K562 (cell line): ENCODE results near the gene KCNQ5. TPM values are rescaled to one million over a fixed set of nuclear protein-coding genes. Genes with fewer than 3 reads are reported as not detected.

Source experiments
- ATAC-seq: fragments of 200-7000 bp; cut with Tn5 transposase; 3 replicates; pipeline ENCODE4 v1.9.1; 2020; ENCODE audit warnings: moderate library complexity
- BruUV-seq: library from RNA; stranded (reverse); fragments of 400-500 nt; replicated peaks from 2 replicates; lab custom pipeline; 2021; lab: Mats Ljungman, UMichigan
- CTCF ChIA-PET: fragments of 300-600 bp; formaldehyde crosslinking; extraction: SDS; loops from one replicate; lab custom pipeline; 2021; ENCODE audit warnings: low intra/inter-chr PET ratio; lab: Yijun Ruan, JAX
- POLR2A ChIA-PET: fragments of 300-600, 350-650 bp; sonication (Branson Sonifier 250); formaldehyde crosslinking; extraction: SDS; loops from one replicate; lab custom pipeline; 2021; ENCODE audit warnings: antibody characterized with exemption, inconsistent platforms; lab: Yijun Ruan, JAX
- DNase-seq, 4 experiments: peaks; one replicate each; pipeline versions ENCODE4 v3.0.0 to v3.0.0-alpha.2; 2011 to 2018; ENCODE audit warnings: low spot score in 3 of 4, mixed read lengths in 3 of 4; ENCODE audit errors: extremely low read depth in 1 of 4
- FAIRE-seq: peaks from 2 replicates; lab custom pipeline; 2011; peaks lifted over from hg19 to GRCh38; lab: Jason Lieb, UNC
- H2AFZ ChIP-seq: 2 replicates; pipeline ENCODE4 v1.6.0; 2011; ENCODE audit warnings: low read depth, low read length, control low read depth, inconsistent platforms
- H3K27ac ChIP-seq: fragments of 200-600 bp; 3 replicates; pipeline ENCODE4 v1.8.0; 2011; ENCODE audit warnings: low read depth, mild to moderate bottlenecking, control low read depth, inconsistent platforms, low read length, moderate library complexity, mixed read lengths; ENCODE audit errors: extremely low read depth
- H3K27me3 ChIP-seq, 2 experiments: fragments of 300-600 bp in 1 of 2; 2 replicates in 1 of 2; 3 replicates in 1 of 2; pipeline versions ENCODE4 v1.6.0 to v1.8.0; 2011; ENCODE audit warnings: inconsistent platforms in 2 of 2, low read length in 2 of 2, mild to moderate bottlenecking in 1 of 2, mixed read lengths in 1 of 2, moderate library complexity in 1 of 2; ENCODE audit not compliant: control insufficient read depth in 2 of 2, insufficient read depth in 2 of 2
- H3K36me3 ChIP-seq: fragments of 300-600 bp; 3 replicates; pipeline ENCODE4 v1.8.0; 2011; ENCODE audit warnings: mild to moderate bottlenecking, low read length, inconsistent platforms; ENCODE audit not compliant: control insufficient read depth, insufficient read depth
- H3K4me1 ChIP-seq, 2 experiments: fragments of 200-600 bp in 1 of 2; replicated peaks in 1 of 2; 2 replicates in 1 of 2; 3 replicates in 1 of 2; pipeline versions ENCODE4 v1.5.1 to v1.8.0; 2011; ENCODE audit warnings: inconsistent platforms in 2 of 2, low read length in 2 of 2, mild to moderate bottlenecking in 1 of 2, mixed read lengths in 1 of 2, moderate library complexity in 1 of 2; ENCODE audit not compliant: control insufficient read depth in 2 of 2, insufficient read depth in 2 of 2
- H3K4me2 ChIP-seq: 2 replicates; pipeline ENCODE4 v1.6.1; 2011; ENCODE audit warnings: low read length, control low read depth, inconsistent platforms, mixed read lengths; ENCODE audit not compliant: insufficient read depth
- H3K4me3 ChIP-seq: fragments of 200-600 bp; sonication (generic), shearing (Covaris generic); 2 replicates; pipeline ENCODE4 v1.5.1; 2016; ENCODE audit warnings: control low read depth, inconsistent platforms
- H3K79me2 ChIP-seq: fragments of 200-600 bp; 3 replicates; pipeline ENCODE4 v1.8.0; 2011; ENCODE audit warnings: low read length, inconsistent platforms; ENCODE audit not compliant: control insufficient read depth, insufficient read depth
- H3K9ac ChIP-seq, 2 experiments: 2 replicates each; pipeline versions ENCODE4 v1.6.0 to v1.6.1; 2011; ENCODE audit warnings: low read depth in 2 of 2, low read length in 2 of 2, control low read depth in 1 of 2, inconsistent platforms in 1 of 2, mild to moderate bottlenecking in 1 of 2, mixed read lengths in 1 of 2; ENCODE audit not compliant: insufficient read depth in 1 of 2
- H3K9me1 ChIP-seq: one replicate; pipeline ENCODE4 v1.6.0; 2011; ENCODE audit warnings: inconsistent platforms, mild to moderate bottlenecking, low read length, moderate library complexity; ENCODE audit not compliant: control insufficient read depth, insufficient read depth
- H3K9me3 ChIP-seq: replicated peaks from 2 replicates; pipeline ENCODE4 v1.5.1; 2011; ENCODE audit warnings: low read depth, low read length, inconsistent platforms; ENCODE audit not compliant: control insufficient read depth, insufficient read depth
- H4K20me1 ChIP-seq: replicated peaks from 2 replicates; pipeline ENCODE4 v1.6.1; 2011; ENCODE audit warnings: low read length, inconsistent platforms, mixed read lengths; ENCODE audit not compliant: control insufficient read depth, insufficient read depth
- AFF4 ChIP-seq: sonication (generic); formaldehyde crosslinking; IDR thresholded peaks from 2 replicates; pipeline ENCODE4 v1.8.0; 2023; ENCODE audit warnings: mild to moderate bottlenecking, missing genetic modification reagents
- CC2D1A ChIP-seq: fragments of 450-650 bp; IDR thresholded peaks from 2 replicates; pipeline ENCODE4 v1.6.1; 2017; ENCODE audit warnings: mild to moderate bottlenecking
- FOXP4 ChIP-seq: sonication (generic); formaldehyde crosslinking; IDR thresholded peaks from 2 replicates; pipeline ENCODE4 v1.8.0; 2022; ENCODE audit warnings: mild to moderate bottlenecking, missing genetic modification reagents, borderline replicate concordance
- IRF1 ChIP-seq: sonication (generic); formaldehyde crosslinking; IDR thresholded peaks from 2 replicates; pipeline ENCODE4 v1.8.0; 2022; ENCODE audit warnings: missing genetic modification reagents, mild to moderate bottlenecking, borderline replicate concordance
- MYC ChIP-seq, 2 experiments: fragments of 250-450 bp in 1 of 2; sonication (Bioruptor Pico) in 1 of 2; IDR thresholded peaks; 2 replicates each; pipeline versions ENCODE4 v1.5.1 to v1.6.1; 2012 to 2021; ENCODE audit warnings: low read depth in 2 of 2, borderline replicate concordance in 1 of 2, improper control_type of control experiment in 1 of 2, low read length in 1 of 2, mild to moderate bottlenecking in 1 of 2, moderate library complexity in 1 of 2
- MYNN ChIP-seq, 2 experiments: sonication (generic); formaldehyde crosslinking in 1 of 2; IDR thresholded peaks; 2 replicates each; pipeline versions ENCODE4 v1.5.0 to v1.6.1; 2016 to 2020; ENCODE audit warnings: antibody characterized with exemption in 1 of 2, missing genetic modification reagents in 1 of 2
- NBN ChIP-seq: fragments of 450-650 bp; IDR thresholded peaks from 2 replicates; pipeline ENCODE4 v1.6.1; 2016; ENCODE audit warnings: low read depth, mild to moderate bottlenecking
- POLR2AphosphoS2 ChIP-seq: IDR thresholded peaks from 2 replicates; pipeline ENCODE4 v1.6.1; 2012; ENCODE audit warnings: low read length, improper control_type of control experiment
- SAFB ChIP-seq: fragments of 200-400 bp; formaldehyde crosslinking; IDR thresholded peaks from 2 replicates; pipeline ENCODE4 v1.6.1; 2017; ENCODE audit warnings: low read depth, low read length, borderline replicate concordance
- SFPQ ChIP-seq: fragments of 200-400 bp; formaldehyde crosslinking; IDR thresholded peaks from 2 replicates; pipeline ENCODE4 v1.6.1; 2017; ENCODE audit warnings: mild to moderate bottlenecking, low read depth, low read length, moderate library complexity
- SOX6 ChIP-seq: fragments of 450-650 bp; IDR thresholded peaks from 2 replicates; pipeline ENCODE4 v1.6.1; 2014; ENCODE audit warnings: mild to moderate bottlenecking
- SPI1 ChIP-seq: IDR thresholded peaks from 2 replicates; pipeline ENCODE4 v1.6.1; 2011; ENCODE audit warnings: low read depth, low read length, control low read depth, borderline replicate concordance
- TAF9B ChIP-seq: fragments of 450-650 bp; IDR thresholded peaks from 2 replicates; pipeline ENCODE4 v1.6.1; 2018; ENCODE audit warnings: mild to moderate bottlenecking; ENCODE audit not compliant: partially characterized antibody
- ZNF3 ChIP-seq: fragments of 250-450 bp; sonication (Bioruptor Pico); IDR thresholded peaks from 2 replicates; pipeline ENCODE4 v1.5.0; 2021; ENCODE audit warnings: mild to moderate bottlenecking, moderate library complexity
- WGBS: fragments of 100-300 bp; shearing (Covaris generic); methylation state at CpG from one replicate; pipeline ENCODE4 v1.1.6; 2016; ENCODE audit warnings: low coverage, mixed read lengths; ENCODE audit not compliant: insufficient coverage; ENCODE audit errors: missing lambda C conversion rate; 5-methylcytosine and 5-hydroxymethylcytosine counted together
- in situ Hi-C: fragments of 300-500 bp; cut with MboI; formaldehyde crosslinking; loops from 4 replicates; pipeline ENCODE4 v1.15.0; 2018; ENCODE audit warnings: inconsistent platforms, mixed read lengths
- intact Hi-C: fragments of 100-400 bp; cut with micrococcal nuclease; formaldehyde crosslinking; loops from 2 replicates; pipeline ENCODE4 v1.14.2; 2022
- polyA plus RNA-seq, 8 experiments: library from polyadenylated mRNA; depleted of rRNA in 4 of 8; stranded (reverse) in 5 of 8; unstranded in 3 of 8; fragments of >200 nt; fragmentation: Nextera tagmentation in 2 of 8; fragmentation: Illumina TruSeq in 1 of 8; extraction: Ambion mirVana in 2 of 8; extraction: Trizol in 1 of 8; gene quantifications; 2 replicates each; pipeline versions ENCODE4 v1.2.1 to v1.2.3, GENCODE V29; 2011 to 2014; ENCODE audit warnings: inconsistent platforms in 1 of 8, missing spikeins in 1 of 8
- total RNA-seq, 7 experiments: library from RNA; depleted of rRNA in 6 of 7; stranded (reverse); fragments of >200 nt in 6 of 7; fragmentation: Illumina TruSeq in 2 of 7; extraction: Trizol in 2 of 7; gene quantifications; 2 replicates each; pipeline versions ENCODE4 v1.2.1 to v1.2.3, GENCODE V29; 2011 to 2021; ENCODE audit warnings: low replicate concordance in 1 of 7

The KCNQ5 gene
- total and polyA plus RNA-seq, 9 of the 15 experiments (the other 6 are each of a cell fraction or from before 2014, with no cell fraction given), result 0.31 to 5.9 (median 2.6) TPM

GRCh38 chr6:72672906-72673305 is 51.0 kb downstream of the KCNQ5 start:
- H3K9me3 ChIP-seq, result no peaks in the 10 kb centered on the region
- H3K4me3 ChIP-seq, result no peak overlapping the region
- no peak overlapping the region for H3K27ac ChIP-seq
- ChIA-PET CTCF (no interaction called here), POLR2A (interaction anchor here (0.6 kb wide), 1 partner anchor 11 kb away, joined by 3 read pairs; no protein-coding TSS in a partner anchor)
- in situ Hi-C loops, result no loop called here
- intact Hi-C loops, result no loop called here
- H3K4me2 ChIP-seq, result no peak overlapping the region
- DNase-seq, result no peak
- H3K9ac ChIP-seq, result no peak overlapping the region
- H4K20me1 ChIP-seq, result no peaks in the 10 kb centered on the region
- no peaks in the 10 kb centered on the region for H3K36me3 ChIP-seq
- BruUV-seq, result no TSS peak
- H3K4me1 ChIP-seq, result no peaks in the 10 kb centered on the region
- ATAC-seq, result no peak
- FAIRE-seq, result no peak
- no peaks in the 10 kb centered on the region for H3K79me2 ChIP-seq
- H3K27me3 ChIP-seq, result no peaks in the 10 kb centered on the region
- no peaks in the 10 kb centered on the region for H3K9me1 ChIP-seq
- no peak overlapping the region for H2AFZ ChIP-seq
- 7% methylated on average over 1 of the region's 1 CpG for WGBS
- no peak for TF ChIP-seq MYC (IDR thresholded peaks at IDR 0.05; ENCODE audit: low read depth, low read length)
- TF ChIP-seq MYC (CRISPR knock-in tag; IDR thresholded peaks at IDR 0.05; ENCODE audit: borderline replicate concordance, low read depth), result no peak
- no peak for TF ChIP-seq SPI1
- no peak for TF ChIP-seq ZNF3 (CRISPR knock-in tag)
- TF ChIP-seq IRF1 (CRISPR knock-in tag), result no peak
- no peak for TF ChIP-seq MYNN (IDR thresholded peaks at IDR 0.05)
- TF ChIP-seq MYNN (CRISPR knock-in tag; IDR thresholded peaks at IDR 0.05), result no peak
- TF ChIP-seq POLR2AphosphoS2, result no peak
- TF ChIP-seq CC2D1A, result no peak
- no peak for TF ChIP-seq SOX6
- no peak for TF ChIP-seq NBN
- TF ChIP-seq SAFB, result no peak
- no peak for TF ChIP-seq AFF4 (CRISPR knock-in tag)
- no peak for TF ChIP-seq TAF9B
- TF ChIP-seq FOXP4, result no peak
- TF ChIP-seq SFPQ, result no peak
